Lung (tissue), 12 donors: Measurements from ENCODE around the gene COPA. TPM values are rescaled to one million over a fixed set of nuclear protein-coding genes. Genes with fewer than 3 reads are reported as not detected.

Source experiments
- ATAC-seq: fragments of 200-7000 bp; cut with Tn5 transposase; one replicate; pipeline ENCODE4 v1.9.1; 2020; ENCODE audit warnings: moderate number of reproducible peaks; ENCODE audit not compliant: insufficient read depth, low FRiP score
- DNase-seq, 3 donors: peaks; one replicate each; pipeline ENCODE4 v3.0.0-alpha.2; 2013 to 2017
- H3K27ac ChIP-seq, 2 donors: one replicate each; pipeline ENCODE4 v1.5.1; 2013; ENCODE audit warnings: mild to moderate bottlenecking in 2 of 2, moderate library complexity in 2 of 2, control low read depth in 1 of 2, inconsistent platforms in 1 of 2, low read depth in 1 of 2, low read length in 1 of 2
- H3K27me3 ChIP-seq, 3 donors: one replicate each; pipeline ENCODE4 v1.5.1; 2013; ENCODE audit warnings: low read length in 2 of 3; ENCODE audit not compliant: control insufficient read depth in 3 of 3, insufficient read depth in 3 of 3
- H3K36me3 ChIP-seq, 4 donors: one replicate each; pipeline ENCODE4 v1.5.1; 2013; ENCODE audit warnings: low read length in 4 of 4, mild to moderate bottlenecking in 1 of 4, moderate library complexity in 1 of 4; ENCODE audit not compliant: control insufficient read depth in 4 of 4, insufficient read depth in 4 of 4
- H3K4me1 ChIP-seq, 5 donors: one replicate each; pipeline ENCODE4 v1.5.1; 2013; ENCODE audit warnings: low read length in 5 of 5, mild to moderate bottlenecking in 2 of 5, moderate library complexity in 1 of 5; ENCODE audit not compliant: control insufficient read depth in 5 of 5, insufficient read depth in 5 of 5
- H3K4me3 ChIP-seq: one replicate; pipeline ENCODE4 v1.5.1; 2013; ENCODE audit warnings: mild to moderate bottlenecking, control low read depth, moderate library complexity
- H3K9ac ChIP-seq, 2 donors: one replicate each; pipeline ENCODE4 v1.5.1; 2013; ENCODE audit warnings: low read length in 2 of 2, control low read depth in 1 of 2; ENCODE audit not compliant: insufficient read depth in 1 of 2
- H3K9me3 ChIP-seq, 4 donors: one replicate each; pipeline ENCODE4 v1.5.1; 2013; ENCODE audit warnings: low read length in 3 of 4, mild to moderate bottlenecking in 1 of 4, moderate library complexity in 1 of 4; ENCODE audit not compliant: control insufficient read depth in 4 of 4, insufficient read depth in 3 of 4
- CTCF ChIP-seq: IDR thresholded peaks from 2 replicates; pipeline ENCODE4 v1.5.1; 2012; ENCODE audit warnings: mild to moderate bottlenecking; ENCODE audit errors: control extremely low read depth, extremely low read depth
- WGBS, 2 donors: extraction: QIAGEN DNeasy Blood & Tissue Kit; methylation state at CpG; one replicate each; pipeline ENCODE4 v1.1.7; 2013; 5-methylcytosine and 5-hydroxymethylcytosine counted together
- polyA plus RNA-seq, 2 donors: library from polyadenylated mRNA; stranded (reverse); fragments of 200-250 nt; gene quantifications; one replicate each; pipeline ENCODE4 v1.2.1, GENCODE V29; 2013
- total RNA-seq, 2 donors: library from RNA; depleted of rRNA in 1 of 2; stranded (reverse); fragments of >200 nt in 1 of 2; gene quantifications; one replicate each; pipeline ENCODE4 v1.2.1, GENCODE V29; 2014 to 2021
- donor health status: control.
- donor health status: control.
- donor health status: Bipolar disorder and iron deficiency.
- donor health status: healthy.
- donor health status: DM: yes; HTN: yes; CAD: no.

COPA gene
- total and polyA plus RNA-seq, 4 donors: 64.6 to 159 (median 125) TPM

GRCh38 chr1:160257411-160258015 is 85.5 kb downstream of the COPA start:
- Histone ChIP-seq H3K36me3 (peaks cover 1 to 13% (median 6%) of the 10 kb centered on the region in 4 donors), H3K27ac (no peak overlapping the region), H3K27me3 (no peaks in the 10 kb centered on the region), H3K9ac (peak overlapping the region in 1 of 2 donors; percentile 32), H3K4me1 (peaks cover 0 to 41% (median 25%) of the 10 kb centered on the region in 5 donors), H3K4me3 (no peak overlapping the region), H3K9me3 (no peaks in the 10 kb centered on the region)
- ATAC-seq (no peak), DNase-seq (no peak)
- 92 to 94% methylated on average over 6 of the region's 6 CpGs for WGBS, 2 donors
- no peak for TF ChIP-seq CTCF

GRCh38 chr1:160256396-160257046 is 86.5 kb downstream of the COPA start:
- peak overlapping the region in 1 of 2 donors; percentile 21 for H3K27ac ChIP-seq
- WGBS, 2 donors: 42 to 61% methylated on average over 3 of the region's 3 CpGs
- peak in 2 of 3 donors; percentile 41 to 69 for DNase-seq

GRCh38 chr1:160255781-160256300 is 87.2 kb downstream of the COPA start:
- TF ChIP-seq CTCF: no peak
- H3K4me3 ChIP-seq: no peak overlapping the region
- no peak overlapping the region for H3K27ac ChIP-seq
- DNase-seq: peak; percentile 22 to 51 (median 26)
- peaks cover 0 to 34% (median 22%) of the 10 kb centered on the region in 5 donors for H3K4me1 ChIP-seq
- ATAC-seq: no peak
- no peaks in the 10 kb centered on the region for H3K9me3 ChIP-seq
- no peak overlapping the region for H3K9ac ChIP-seq
- peaks cover 3 to 11% (median 6%) of the 10 kb centered on the region in 4 donors for H3K36me3 ChIP-seq
- no peaks in the 10 kb centered on the region for H3K27me3 ChIP-seq
- WGBS, 2 donors: 74 to 78% methylated on average over 4 of the region's 4 CpGs

More at GRCh38 chr1:160256396-160257046, 86.5 kb downstream of the COPA start:
- H3K36me3 ChIP-seq: peaks cover 1 to 11% (median 6%) of the 10 kb centered on the region in 4 donors
- H3K4me1 ChIP-seq: peaks cover 0 to 40% (median 25%) of the 10 kb centered on the region in 5 donors
- no peak for TF ChIP-seq CTCF
- H3K9ac ChIP-seq: no peak overlapping the region
- H3K4me3 ChIP-seq: no peak overlapping the region
- H3K27me3 ChIP-seq: no peaks in the 10 kb centered on the region
- ATAC-seq: no peak
- no peaks in the 10 kb centered on the region for H3K9me3 ChIP-seq
